HepG2 (cell line): ENCODE data around the gene UPB1. TPM values are rescaled to one million over a fixed set of nuclear protein-coding genes. Genes with fewer than 3 reads are reported as not detected.
A peak's percentile ranks its signal among the peaks of the same experiment; 100 is the strongest.

Source experiments
- ATAC-seq: fragments of 200-7000 bp; cut with Tn5 transposase; 3 replicates; pipeline ENCODE4 v1.9.1; 2020; ENCODE audit warnings: mild to moderate bottlenecking, moderate library complexity
- BruUV-seq: library from RNA; stranded (reverse); fragments of 400-500 nt; replicated peaks from 2 replicates; lab custom pipeline; 2021; lab: Mats Ljungman, UMichigan
- CTCF ChIA-PET: fragments of 300-600 bp; formaldehyde crosslinking; extraction: SDS; loops from one replicate; lab custom pipeline; 2021; ENCODE audit warnings: low total read pairs, inconsistent platforms, low intra/inter-chr PET ratio; lab: Yijun Ruan, JAX
- POLR2A ChIA-PET: fragments of 350-600 bp; sonication (Branson Sonifier 250); formaldehyde crosslinking; loops from one replicate; lab custom pipeline; 2020; ENCODE audit warnings: antibody characterized with exemption, inconsistent platforms; lab: Yijun Ruan, JAX
- DNase-seq: peaks from one replicate; pipeline ENCODE4 v3.0.0-alpha.2; 2015; ENCODE audit warnings: low spot score
- FAIRE-seq: peaks from 3 replicates; lab custom pipeline; 2011; peaks lifted over from hg19 to GRCh38; lab: Jason Lieb, UNC
- H2AFZ ChIP-seq: one replicate; pipeline ENCODE4 v1.6.1; 2011; ENCODE audit warnings: low read length, inconsistent platforms
- H3K27ac ChIP-seq: fragments of 300-600 bp; 3 replicates; pipeline ENCODE4 v1.8.0; 2011; ENCODE audit warnings: mixed run types, mild to moderate bottlenecking, mixed read lengths, low read length, inconsistent platforms; ENCODE audit not compliant: insufficient read depth; ENCODE audit errors: extremely low read length
- H3K27me3 ChIP-seq, 2 experiments: fragments of 200-600 bp in 1 of 2; 2 replicates in 1 of 2; 3 replicates in 1 of 2; pipeline versions ENCODE4 v1.6.0 to v1.8.0; 2011; ENCODE audit warnings: low read length in 2 of 2, mild to moderate bottlenecking in 2 of 2, moderate library complexity in 2 of 2, inconsistent platforms in 1 of 2; ENCODE audit not compliant: insufficient read depth in 2 of 2, control insufficient read depth in 1 of 2
- H3K36me3 ChIP-seq, 2 experiments: fragments of 200-600 bp in 1 of 2; replicated peaks in 1 of 2; 2 replicates in 1 of 2; 3 replicates in 1 of 2; pipeline versions ENCODE4 v1.5.1 to v1.8.0; 2011; ENCODE audit warnings: low read length in 2 of 2, inconsistent platforms in 1 of 2; ENCODE audit not compliant: insufficient read depth in 2 of 2, control insufficient read depth in 1 of 2
- H3K4me1 ChIP-seq: 2 replicates; pipeline ENCODE4 v1.5.1; 2012; ENCODE audit warnings: low read length, inconsistent platforms; ENCODE audit not compliant: insufficient read depth
- H3K4me2 ChIP-seq: 2 replicates; pipeline ENCODE4 v1.6.0; 2011; ENCODE audit warnings: low read depth, low read length, inconsistent platforms
- H3K4me3 ChIP-seq, 3 experiments: fragments of 200-600 bp in 1 of 3; sonication (generic), shearing (Covaris generic) in 1 of 3; replicated peaks in 1 of 3; 2 replicates each; pipeline ENCODE4 v1.5.1; 2011 to 2016; ENCODE audit warnings: low read length in 3 of 3, inconsistent platforms in 2 of 3, low read depth in 2 of 3, mild to moderate bottlenecking in 2 of 3, control low read depth in 1 of 3, mixed read lengths in 1 of 3; ENCODE audit not compliant: insufficient read depth in 1 of 3
- H3K79me2 ChIP-seq: one replicate; pipeline ENCODE4 v1.6.1; 2011; ENCODE audit warnings: low read length, inconsistent platforms; ENCODE audit not compliant: insufficient read depth
- H3K9ac ChIP-seq: 2 replicates; pipeline ENCODE4 v1.6.0; 2011; ENCODE audit warnings: mild to moderate bottlenecking, low read depth, low read length, inconsistent platforms; ENCODE audit not compliant: insufficient read depth
- H3K9me3 ChIP-seq: 2 replicates; pipeline ENCODE4 v1.5.1; 2012; ENCODE audit warnings: mild to moderate bottlenecking, low read length
- H4K20me1 ChIP-seq: 2 replicates; pipeline ENCODE4 v1.6.0; 2011; ENCODE audit warnings: inconsistent platforms, mild to moderate bottlenecking, low read length, moderate library complexity; ENCODE audit not compliant: insufficient read depth
- MAFF ChIP-seq: IDR thresholded peaks from 2 replicates; pipeline ENCODE4 v1.6.1; 2011; ENCODE audit warnings: low read depth, low read length, improper control_type of control experiment
- MAFK ChIP-seq, 2 experiments: IDR thresholded peaks in 1 of 2; conservative IDR thresholded peaks in 1 of 2; 2 replicates each; pipeline ENCODE4 v1.6.1; 2011; ENCODE audit warnings: improper control_type of control experiment in 2 of 2, low read length in 2 of 2
- MIER3 ChIP-seq: IDR thresholded peaks from 2 replicates; pipeline ENCODE4 v1.6.1; 2016; ENCODE audit warnings: missing compliant biosample characterization, borderline replicate concordance
- MLLT10 ChIP-seq: sonication (generic); formaldehyde crosslinking; IDR thresholded peaks from 2 replicates; pipeline ENCODE4 v1.4.0; 2020; ENCODE audit warnings: missing genetic modification reagents
- POGZ ChIP-seq: sonication (generic); formaldehyde crosslinking; IDR thresholded peaks from 2 replicates; pipeline ENCODE4 v1.4.0; 2020; ENCODE audit warnings: mild to moderate bottlenecking, missing genetic modification reagents
- TBP ChIP-seq: sonication (generic); formaldehyde crosslinking; IDR thresholded peaks from 2 replicates; pipeline ENCODE4 v1.5.0; 2020; ENCODE audit warnings: missing genetic modification reagents
- WGBS: methylation state at CpG from one replicate; pipeline ENCODE4 v1.1.6; 2017; ENCODE audit warnings: low lambda C conversion rate; 5-methylcytosine and 5-hydroxymethylcytosine counted together
- in situ Hi-C: cut with HindIII; loops from 2 replicates; pipeline ENCODE4 v1.10.0; 2017; ENCODE audit warnings: low pct_unique_long_range_greater_than_20kb; ENCODE audit not compliant: extremely low pct_ligation_motif_present
- intact Hi-C: fragments of 100-400 bp; cut with micrococcal nuclease; formaldehyde crosslinking; loops from one replicate; pipeline ENCODE4 v1.10.0; 2022; ENCODE audit not compliant: unreplicated experiment
- polyA plus RNA-seq, 8 experiments: library from polyadenylated mRNA; depleted of rRNA in 3 of 8; stranded (reverse) in 7 of 8; unstranded in 1 of 8; fragments of >200 nt; fragmentation: Illumina TruSeq in 4 of 8; extraction: Trizol in 4 of 8; gene quantifications; 2 replicates each; pipeline versions ENCODE4 v1.2.1 to v1.2.3, GENCODE V29; 2011 to 2016; ENCODE audit warnings: low read depth in 4 of 8, missing spikeins in 1 of 8, mixed read lengths in 1 of 8; ENCODE audit not compliant: insufficient read depth in 1 of 8
- total RNA-seq, 5 experiments: library from RNA; depleted of rRNA; stranded (reverse); fragments of >200 nt; fragmentation: Illumina TruSeq; extraction: Trizol; gene quantifications; 2 replicates each; pipeline ENCODE4 v1.2.3, GENCODE V29; 2016; ENCODE audit warnings: low read depth in 1 of 5
- TF ChIP-seq, protein P1 (sequence below): sonication (generic); formaldehyde crosslinking; IDR thresholded peaks from one replicate; pipeline ENCODE4 v1.5.1; 2020; ENCODE audit warnings: mild to moderate bottlenecking, missing genetic modification reagents; ENCODE audit errors: not compliant biosample characterization

The UPB1 gene
- total and polyA plus RNA-seq, 2 of the 13 experiments (the other 11 are each of a cell fraction or from before 2014, with no cell fraction given), result 0.38 to 1.2 TPM

DNA sequence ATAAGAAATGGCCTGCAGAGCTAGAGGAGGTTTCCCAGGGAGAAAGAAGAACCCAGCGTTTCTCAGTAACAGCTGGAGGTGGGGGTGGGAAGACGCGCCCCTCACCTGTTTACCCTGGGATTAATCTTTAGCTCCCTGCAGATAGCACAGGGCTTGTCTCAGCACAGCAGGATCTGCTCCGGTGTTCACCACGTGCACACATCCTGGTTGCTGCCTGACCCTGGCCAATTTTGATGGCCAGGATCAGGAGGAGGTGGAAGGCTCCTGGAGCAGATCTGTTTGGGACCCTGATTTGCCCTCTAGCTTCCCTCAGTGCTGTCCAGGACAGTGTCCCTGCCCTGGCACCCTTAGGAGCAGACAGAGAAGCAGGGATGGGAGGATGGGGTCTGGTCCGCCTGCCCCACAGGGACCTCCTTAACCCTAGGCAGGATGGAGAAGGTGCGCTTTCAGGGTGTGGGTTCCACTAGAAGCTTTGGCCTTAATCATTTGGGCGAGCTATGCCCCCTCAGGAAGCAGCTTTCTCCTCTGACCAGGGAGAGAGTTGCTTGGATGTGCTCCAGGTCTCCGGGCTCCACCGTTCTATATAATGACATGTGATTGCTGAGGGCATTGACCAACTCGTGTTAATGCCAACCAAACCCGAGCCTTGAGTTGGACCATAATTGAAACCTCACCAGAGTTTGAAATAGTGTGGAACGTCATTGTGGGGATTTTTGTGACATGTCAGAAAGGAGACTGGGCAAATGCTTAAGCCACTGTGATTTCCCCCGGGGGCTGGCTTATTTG lies 19.3 kb downstream of the UPB1 start (continued):
- TF ChIP-seq, protein P1, sequence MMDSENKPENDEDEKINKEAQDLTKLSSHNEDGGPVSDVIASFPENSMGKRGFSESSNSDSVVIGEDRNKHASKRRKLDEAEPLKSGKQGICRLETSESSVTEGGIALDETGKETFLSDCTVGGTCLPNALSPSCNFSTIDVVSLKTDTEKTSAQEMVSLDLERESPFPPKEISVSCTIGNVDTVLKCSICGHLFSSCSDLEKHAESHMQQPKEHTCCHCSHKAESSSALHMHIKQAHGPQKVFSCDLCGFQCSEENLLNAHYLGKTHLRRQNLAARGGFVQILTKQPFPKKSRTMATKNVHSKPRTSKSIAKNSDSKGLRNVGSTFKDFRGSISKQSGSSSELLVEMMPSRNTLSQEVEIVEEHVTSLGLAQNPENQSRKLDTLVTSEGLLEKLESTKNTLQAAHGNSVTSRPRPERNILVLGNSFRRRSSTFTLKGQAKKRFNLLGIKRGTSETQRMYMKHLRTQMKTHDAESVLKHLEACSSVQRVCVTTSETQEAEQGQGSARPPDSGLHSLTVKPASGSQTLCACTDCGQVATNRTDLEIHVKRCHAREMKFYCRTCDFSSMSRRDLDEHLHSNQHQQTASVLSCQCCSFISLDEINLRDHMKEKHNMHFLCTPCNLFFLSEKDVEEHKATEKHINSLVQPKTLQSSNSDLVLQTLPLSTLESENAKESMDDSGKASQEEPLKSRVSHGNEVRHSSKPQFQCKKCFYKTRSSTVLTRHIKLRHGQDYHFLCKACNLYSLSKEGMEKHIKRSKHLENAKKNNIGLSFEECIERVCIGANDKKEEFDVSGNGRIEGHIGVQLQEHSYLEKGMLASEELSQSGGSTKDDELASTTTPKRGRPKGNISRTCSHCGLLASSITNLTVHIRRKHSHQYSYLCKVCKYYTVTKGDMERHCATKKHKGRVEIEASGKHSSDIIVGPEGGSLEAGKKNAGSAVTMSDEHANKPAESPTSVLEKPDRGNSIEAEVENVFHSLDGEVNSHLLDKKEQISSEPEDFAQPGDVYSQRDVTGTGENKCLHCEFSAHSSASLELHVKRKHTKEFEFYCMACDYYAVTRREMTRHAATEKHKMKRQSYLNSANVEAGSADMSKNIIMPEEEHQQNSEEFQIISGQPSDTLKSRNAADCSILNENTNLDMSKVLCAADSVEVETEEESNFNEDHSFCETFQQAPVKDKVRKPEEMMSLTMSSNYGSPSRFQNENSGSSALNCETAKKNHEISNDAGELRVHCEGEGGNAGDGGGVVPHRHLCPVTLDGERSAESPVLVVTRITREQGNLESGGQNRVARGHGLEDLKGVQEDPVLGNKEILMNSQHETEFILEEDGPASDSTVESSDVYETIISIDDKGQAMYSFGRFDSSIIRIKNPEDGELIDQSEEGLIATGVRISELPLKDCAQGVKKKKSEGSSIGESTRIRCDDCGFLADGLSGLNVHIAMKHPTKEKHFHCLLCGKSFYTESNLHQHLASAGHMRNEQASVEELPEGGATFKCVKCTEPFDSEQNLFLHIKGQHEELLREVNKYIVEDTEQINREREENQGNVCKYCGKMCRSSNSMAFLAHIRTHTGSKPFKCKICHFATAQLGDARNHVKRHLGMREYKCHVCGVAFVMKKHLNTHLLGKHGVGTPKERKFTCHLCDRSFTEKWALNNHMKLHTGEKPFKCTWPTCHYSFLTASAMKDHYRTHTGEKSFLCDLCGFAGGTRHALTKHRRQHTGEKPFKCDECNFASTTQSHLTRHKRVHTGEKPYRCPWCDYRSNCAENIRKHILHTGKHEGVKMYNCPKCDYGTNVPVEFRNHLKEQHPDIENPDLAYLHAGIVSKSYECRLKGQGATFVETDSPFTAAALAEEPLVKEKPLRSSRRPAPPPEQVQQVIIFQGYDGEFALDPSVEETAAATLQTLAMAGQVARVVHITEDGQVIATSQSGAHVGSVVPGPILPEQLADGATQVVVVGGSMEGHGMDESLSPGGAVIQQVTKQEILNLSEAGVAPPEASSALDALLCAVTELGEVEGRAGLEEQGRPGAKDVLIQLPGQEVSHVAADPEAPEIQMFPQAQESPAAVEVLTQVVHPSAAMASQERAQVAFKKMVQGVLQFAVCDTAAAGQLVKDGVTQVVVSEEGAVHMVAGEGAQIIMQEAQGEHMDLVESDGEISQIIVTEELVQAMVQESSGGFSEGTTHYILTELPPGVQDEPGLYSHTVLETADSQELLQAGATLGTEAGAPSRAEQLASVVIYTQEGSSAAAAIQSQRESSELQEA, result peak; percentile 93

DNA sequence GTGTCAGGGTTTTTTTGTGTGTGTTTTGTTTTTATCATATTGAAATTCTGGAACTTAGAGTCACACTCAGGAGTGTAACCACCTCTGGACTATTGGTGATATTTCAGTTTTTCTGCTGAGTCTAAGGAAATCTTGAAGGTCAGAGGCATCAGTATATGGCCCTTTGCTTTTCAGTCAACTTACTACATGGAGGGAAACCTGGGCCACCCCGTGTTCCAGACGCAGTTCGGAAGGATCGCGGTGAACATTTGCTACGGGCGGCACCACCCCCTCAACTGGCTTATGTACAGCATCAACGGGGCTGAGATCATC lies 19.9 kb downstream of the UPB1 start:
- no peak overlapping the region for H3K4me3 ChIP-seq
- 98% methylated on average over 7 of the region's 8 CpGs for WGBS
- no peaks in the 10 kb centered on the region for H4K20me1 ChIP-seq
- H3K4me1 ChIP-seq, result peaks cover 98% of the 10 kb centered on the region
- no peaks in the 10 kb centered on the region for H3K9me3 ChIP-seq
- no peaks in the 10 kb centered on the region for H3K36me3 ChIP-seq
- no peak overlapping the region for H3K9ac ChIP-seq
- POLR2A ChIA-PET, result interaction anchor here (1.0 to 2.0 kb wide), 4 partner anchors 9 to 94 kb away, joined by 3 to 31 read pairs (median 9); partner anchors contain the start of gene GUCD1
- ATAC-seq (no peak), DNase-seq (no peak), FAIRE-seq (peak; percentile 15)
- H3K27ac ChIP-seq, result peak overlapping the region; percentile 75
- no peaks in the 10 kb centered on the region for H3K27me3 ChIP-seq
- H2AFZ ChIP-seq, result no peak overlapping the region
- H3K79me2 ChIP-seq, result no peaks in the 10 kb centered on the region
- no TSS peak for BruUV-seq
- TF ChIP-seq MIER3 (CRISPR knock-in tag) (no peak), POGZ (CRISPR knock-in tag) (no peak), MAFF (peak; percentile 37; the same call in 1 of the 2 replicates), MAFK (conservative IDR thresholded peaks at IDR 0.05 in 1 of 2, IDR thresholded peaks at IDR 0.05 in 1 of 2; ENCODE audit: low read length in 2 of 2) (peak; percentile 55 to 62; a peak in 3 of 4 replicates), MLLT10 (CRISPR knock-in tag) (no peak), TBP (no peak)
- H3K4me2 ChIP-seq, result no peak overlapping the region
- CTCF ChIA-PET, result no interaction called here
- intact Hi-C loops, result no loop called here
- in situ Hi-C loops, result loop anchor here (10.0 kb wide), 1 partner anchor 190 kb away; no protein-coding TSS in a partner anchor
